HG03565 (cell line): ENCODE data around the gene AFF1.
"Not testable (repeated sequence)": the region's sequence is repeated elsewhere in the genome, so short reads cannot be mapped to it uniquely, and the experiment has no call there.

Source experiments
- ATAC-seq: cut with Tn5 transposase; IDR thresholded peaks from one replicate; pipeline ENCODE4 v1.9.1; 2021; ENCODE audit warnings: mild to moderate bottlenecking, moderate library complexity; ENCODE audit not compliant: unreplicated experiment

The AFF1 gene

DNA sequence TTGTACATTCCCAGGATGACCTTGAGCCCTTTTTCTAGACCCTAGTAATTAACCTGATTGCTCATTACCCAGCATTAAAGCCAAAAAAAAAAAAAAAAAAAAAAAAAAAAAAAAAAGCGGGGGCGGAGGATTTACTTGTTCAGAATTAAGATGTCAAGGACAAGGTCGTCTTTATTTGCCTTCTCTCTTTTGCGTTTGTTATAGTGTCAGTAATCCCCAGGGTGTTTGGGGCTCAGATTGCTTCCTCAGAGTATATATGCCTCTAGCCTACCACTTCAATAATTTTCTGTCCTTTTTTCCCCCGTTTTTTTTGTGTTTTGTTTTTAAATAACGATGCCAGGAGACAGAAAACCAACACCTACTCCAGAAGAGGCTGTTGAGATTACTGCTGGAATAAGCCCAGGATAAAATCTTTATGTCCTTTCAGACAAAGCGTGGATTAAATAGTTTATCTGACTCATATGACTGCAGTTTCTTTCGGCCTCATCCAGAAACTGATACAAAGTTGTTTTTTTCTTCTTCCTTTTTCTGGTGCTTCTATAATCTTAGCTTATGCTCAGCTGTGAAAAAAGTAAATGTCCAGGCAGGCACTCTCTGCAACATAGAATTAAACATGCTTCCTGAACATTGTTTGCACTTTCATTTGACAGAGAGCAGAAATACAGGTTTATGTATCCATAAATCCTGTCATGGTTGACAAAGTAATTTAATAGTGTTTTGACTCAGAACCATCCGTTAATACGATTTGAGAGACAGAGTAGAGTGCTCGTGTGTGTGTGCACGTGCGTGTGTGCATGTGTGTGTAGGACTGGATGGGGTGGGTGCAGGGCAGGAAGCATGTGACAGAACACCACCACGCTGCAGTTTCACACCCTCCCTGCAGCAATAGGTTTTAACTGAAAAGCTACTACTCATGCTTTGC is 138.6 kb downstream of the AFF1 start:
- peak; percentile 90 for ATAC-seq

- peak; percentile 29 for ATAC-seq
These were observed 139.3 kb downstream of the AFF1 start for GRCh38 chr4:87074121-87074488.

GRCh38 chr4:87075876-87076275 is 141.1 kb downstream of the AFF1 start:
- no peak for ATAC-seq

DNA sequence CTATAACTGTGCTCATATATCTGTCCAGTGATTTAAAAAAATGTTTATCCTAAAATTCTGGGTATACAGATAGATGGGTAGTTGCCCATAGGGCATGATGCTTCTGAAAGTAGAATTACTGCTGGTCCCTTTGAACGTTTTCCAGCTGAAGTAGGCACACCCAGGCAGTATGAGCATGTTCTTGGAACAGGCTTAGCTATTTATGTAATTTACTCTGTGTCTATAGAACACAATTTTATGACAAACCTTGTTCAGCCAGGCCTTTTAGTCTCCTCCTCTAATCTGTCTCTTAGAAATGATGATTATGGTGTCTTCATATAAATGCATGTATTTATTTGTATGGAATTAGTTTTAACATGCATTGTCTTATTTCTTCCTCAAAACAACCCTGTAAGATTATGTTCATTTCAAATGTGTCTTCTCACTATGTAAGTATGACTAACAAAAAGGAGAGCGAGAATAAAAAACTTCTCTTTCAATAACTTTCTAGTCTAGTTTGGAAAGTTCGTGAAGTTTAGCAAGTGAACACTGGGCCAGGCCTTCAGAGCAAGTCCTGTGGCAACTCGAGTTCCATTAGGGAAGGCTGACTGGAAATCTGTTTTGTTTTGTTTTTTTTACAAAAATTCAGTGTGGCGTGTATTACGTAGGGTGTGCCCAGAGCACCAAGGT is 142.0 kb downstream of the AFF1 start:
- no peak for ATAC-seq

GRCh38 chr4:87077914-87078585 is 143.2 kb downstream of the AFF1 start:
- no peak for ATAC-seq

DNA sequence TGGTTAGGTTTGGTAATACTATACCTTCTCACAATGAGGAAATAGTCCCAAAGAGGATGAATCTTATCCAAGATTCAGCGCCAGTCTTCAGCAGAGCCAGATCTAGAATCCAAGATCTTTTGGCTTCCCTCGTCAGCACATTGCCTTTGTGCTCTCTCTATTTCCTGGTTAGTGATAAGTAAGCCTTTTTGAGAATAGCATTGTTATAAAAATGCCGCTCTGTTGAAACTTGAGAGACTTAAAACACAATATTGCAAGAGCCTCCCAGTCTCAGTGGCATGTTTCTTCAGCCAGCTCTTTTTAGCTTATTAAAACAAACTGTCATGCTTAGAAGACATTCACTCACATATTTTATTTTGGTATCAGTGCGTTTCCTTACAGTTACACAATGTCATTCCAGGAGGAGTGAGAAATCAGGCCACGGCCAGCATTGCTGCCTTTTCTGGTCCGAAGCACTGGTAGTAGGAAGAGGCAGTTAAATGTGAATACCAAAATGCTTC is 144.2 kb downstream of the AFF1 start:
- ATAC-seq: no peak

- no peak for ATAC-seq
These were observed 145.2 kb downstream of the AFF1 start for GRCh38 chr4:87079967-87080366.

- ATAC-seq: no peak
These were observed 145.7 kb downstream of the AFF1 start for GRCh38 chr4:87080462-87080861.

DNA sequence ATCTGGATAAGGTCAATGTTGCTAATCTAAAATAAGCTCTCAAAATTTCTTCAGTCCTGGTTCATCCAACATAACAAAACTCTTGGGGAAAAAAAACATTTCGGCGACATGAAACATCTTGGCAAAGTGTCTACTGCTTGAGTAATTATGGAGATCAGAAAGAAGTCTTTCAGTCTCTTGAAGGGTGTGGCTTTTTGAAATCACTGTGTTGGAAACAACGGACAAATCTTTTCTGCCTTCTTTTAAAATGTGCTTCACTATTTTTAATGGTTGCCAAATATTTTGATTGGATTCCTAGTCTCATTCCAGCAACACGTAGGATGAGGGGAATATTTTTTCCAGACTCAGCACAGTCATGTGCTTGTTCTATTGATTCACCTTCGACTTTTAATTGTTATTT is 147.0 kb downstream of the AFF1 start:
- ATAC-seq: no peak

DNA sequence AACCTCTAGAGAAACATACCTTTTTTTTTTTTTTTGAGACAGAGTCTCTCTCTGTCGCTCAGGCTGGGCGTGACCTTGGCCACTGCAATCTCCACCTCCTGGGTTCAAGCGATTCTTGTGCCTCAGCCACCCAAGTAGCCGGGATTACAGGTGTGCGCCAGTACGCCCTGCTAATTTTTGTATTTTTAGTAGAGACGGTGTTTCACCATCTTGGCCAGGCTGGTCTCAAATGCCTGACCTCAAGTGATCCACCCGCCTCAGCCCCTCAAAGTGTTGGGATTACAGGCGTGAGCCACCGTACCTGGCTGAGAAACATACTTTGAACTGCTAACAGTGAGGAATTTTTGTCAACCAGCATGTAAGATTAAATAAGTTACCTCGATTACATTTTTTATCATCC is 150.9 kb downstream of the AFF1 start:
- ATAC-seq: not testable (repeated sequence)

DNA sequence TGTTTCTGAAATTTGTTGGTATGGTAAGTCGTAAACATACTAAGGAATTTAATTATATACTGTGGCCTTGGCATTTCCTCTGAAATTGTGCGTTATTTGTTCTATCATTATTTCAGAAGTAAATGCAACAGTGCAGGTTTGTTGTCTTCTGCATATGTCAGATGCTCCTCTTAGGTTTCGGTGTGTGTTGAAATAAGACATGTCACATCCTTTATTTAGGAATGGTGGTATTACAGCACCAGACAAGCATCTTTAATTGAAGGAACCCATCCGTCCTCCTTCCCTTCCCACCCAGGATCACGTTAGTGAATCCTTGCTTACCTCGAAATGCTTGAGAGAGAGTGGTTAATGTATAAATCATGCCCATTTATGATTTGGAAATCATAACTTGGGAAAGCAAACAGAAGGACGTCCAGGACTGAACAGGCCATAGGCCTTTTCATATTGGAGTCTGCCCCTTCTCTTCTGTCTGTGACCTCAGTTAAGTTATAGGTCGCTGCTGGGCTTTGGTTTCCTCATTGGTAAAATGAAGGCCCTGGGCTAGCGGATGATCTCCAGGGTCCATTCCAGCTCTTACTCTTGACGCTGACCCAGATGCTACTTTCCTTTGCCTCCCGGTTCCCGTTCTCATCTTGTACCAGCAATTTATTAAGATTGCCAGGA is 151.5 kb downstream of the AFF1 start:
- no peak for ATAC-seq

DNA sequence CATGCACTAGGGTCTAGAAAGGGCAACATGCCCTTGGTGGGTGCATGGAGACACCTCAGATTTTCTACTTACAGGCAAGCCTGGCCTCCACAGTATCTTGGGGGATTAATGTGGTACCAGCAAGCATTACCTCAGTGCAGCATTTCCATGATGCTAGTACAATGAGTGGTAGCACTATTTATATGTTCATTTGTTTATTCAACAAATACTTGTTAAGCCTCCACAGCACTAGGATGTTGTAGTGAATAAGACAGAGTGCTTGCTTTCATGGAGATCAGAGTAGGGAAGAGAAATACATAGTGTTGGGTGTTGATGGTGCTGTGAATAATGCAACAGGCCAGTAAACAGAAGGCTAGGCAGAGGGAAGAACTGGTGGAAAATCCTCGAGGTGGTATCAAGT is 152.2 kb downstream of the AFF1 start:
- ATAC-seq: no peak

DNA sequence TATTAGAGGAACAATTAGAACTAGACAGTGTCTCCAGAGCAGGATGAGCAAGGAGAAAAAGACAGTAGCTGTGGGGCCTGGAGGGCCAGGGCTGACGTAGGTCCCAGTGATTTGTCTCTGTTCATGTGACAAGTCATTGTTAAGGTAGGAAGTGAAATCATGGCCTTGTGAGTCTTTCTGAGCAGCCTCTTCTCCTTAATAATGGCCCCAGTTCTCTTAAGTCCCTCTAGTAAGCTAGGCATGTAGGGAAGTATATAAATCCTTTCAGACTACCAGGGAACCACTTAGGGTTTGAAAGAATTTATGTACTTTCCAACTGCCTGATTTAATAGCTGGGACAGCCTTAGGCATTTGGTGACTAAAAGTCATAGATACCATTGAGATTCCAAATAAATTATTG is 152.6 kb downstream of the AFF1 start:
- no peak for ATAC-seq

GRCh38 chr4:87088186-87088585 is 153.4 kb downstream of the AFF1 start:
- no peak for ATAC-seq

- no peak for ATAC-seq
These were observed 154.6 kb downstream of the AFF1 start for GRCh38 chr4:87089368-87089767.

DNA sequence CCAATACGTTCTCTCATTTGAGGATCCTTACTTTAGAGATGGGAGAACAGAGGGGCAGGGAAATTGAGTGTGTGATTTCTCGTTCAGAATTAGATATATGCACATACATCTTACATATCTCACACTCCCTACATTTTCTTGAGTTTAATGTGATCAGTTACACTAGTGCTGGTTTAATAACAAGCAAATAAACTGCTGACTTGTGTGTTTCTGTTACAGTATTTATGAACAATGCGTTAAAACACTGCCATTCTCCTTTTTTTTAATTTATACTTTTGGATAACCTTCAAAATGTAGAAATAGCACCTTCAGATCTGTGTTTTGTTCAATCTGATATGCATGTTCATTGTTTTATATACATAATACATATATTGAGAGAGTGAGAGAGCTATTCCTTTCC is 155.5 kb downstream of the AFF1 start:
- ATAC-seq: no peak

- no peak for ATAC-seq
These were observed 157.8 kb downstream of the AFF1 start for GRCh38 chr4:87092389-87093141.

DNA sequence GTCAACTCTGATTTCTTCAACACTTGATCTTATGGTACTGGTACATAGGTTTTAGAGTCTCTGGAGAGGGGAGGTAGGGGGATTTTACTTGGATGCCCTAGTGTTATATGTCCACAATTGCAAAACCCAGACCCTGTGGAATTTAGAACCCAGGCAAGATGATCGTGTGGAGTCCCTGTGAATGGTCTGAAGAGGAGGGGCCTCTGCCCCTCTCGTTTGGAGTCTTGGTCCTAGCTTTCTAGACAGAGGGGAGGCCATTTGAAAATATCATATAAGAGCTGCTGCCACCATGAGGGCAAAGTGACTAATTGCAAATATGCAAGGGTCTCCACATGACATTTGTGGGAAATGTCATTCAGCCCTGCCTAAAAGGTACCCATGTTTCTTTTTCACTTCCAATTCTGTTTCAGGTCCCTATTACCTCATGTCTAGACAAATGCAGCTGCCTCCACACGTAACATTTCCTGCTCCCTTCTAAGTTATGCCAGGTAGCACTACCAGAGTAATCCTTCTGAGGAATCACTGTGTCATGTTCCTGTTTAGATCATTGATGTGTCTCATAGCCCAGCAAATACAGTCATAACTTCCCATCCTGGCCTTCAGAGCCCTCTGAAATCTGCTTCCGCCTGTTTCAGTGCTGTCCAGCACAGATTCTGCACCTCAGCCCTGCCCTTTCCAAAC is 158.8 kb downstream of the AFF1 start:
- ATAC-seq: peak; percentile 67

GRCh38 chr4:87097075-87097474 is 162.3 kb downstream of the AFF1 start:
- ATAC-seq: no peak

DNA sequence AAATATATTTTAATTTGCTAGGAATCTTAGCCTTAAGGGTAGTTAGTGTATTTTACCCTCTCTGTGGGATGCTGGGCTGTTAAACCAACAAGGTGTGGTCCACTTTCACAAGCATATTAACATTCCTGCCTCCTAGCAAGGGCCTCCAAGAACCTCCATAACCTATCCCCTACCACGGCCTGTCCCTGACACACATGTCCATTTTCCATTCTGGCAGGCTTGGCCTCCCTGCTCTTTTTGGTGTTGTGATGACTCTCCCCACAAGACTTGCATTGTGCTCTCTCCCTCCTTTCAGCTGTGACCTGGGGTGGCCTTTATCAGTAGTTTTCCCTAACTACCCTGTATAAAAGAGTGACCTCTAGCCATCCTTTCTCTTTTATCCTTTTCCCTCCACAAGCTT is 165.4 kb downstream of the AFF1 start:
- no peak for ATAC-seq
